GM12878 (cell line): ENCODE measurements around the gene GTPBP3. TPM values are rescaled to one million over a fixed set of nuclear protein-coding genes. Genes with fewer than 3 reads are reported as not detected.
A peak's percentile ranks its signal among the peaks of the same experiment; 100 is the strongest.

Experiments
- ATAC-seq: fragments of 200-7000 bp; cut with Tn5 transposase; 3 replicates; pipeline ENCODE4 v1.9.1; 2020; ENCODE audit warnings: mild to moderate bottlenecking, moderate library complexity
- BruUV-seq: library from RNA; stranded (reverse); fragments of 400-500 nt; replicated peaks from 2 replicates; lab custom pipeline; 2021; lab: Mats Ljungman, UMichigan
- CTCF ChIA-PET: fragments of 300-600 bp; sonication (Branson Sonifier 250); formaldehyde crosslinking; extraction: SDS; loops from one replicate; lab custom pipeline; 2021; ENCODE audit warnings: inconsistent platforms; lab: Yijun Ruan, JAX
- POLR2A ChIA-PET: fragments of 350-600 bp; formaldehyde crosslinking; extraction: SDS; loops from one replicate; lab custom pipeline; 2021; ENCODE audit warnings: inconsistent platforms; lab: Charles Lee
- RAD21 ChIA-PET: fragments of 300-600 bp; sonication (Branson Sonifier 250); formaldehyde crosslinking; loops from one replicate; lab custom pipeline; 2023; ENCODE audit warnings: antibody characterized with exemption; ENCODE audit not compliant: unreplicated experiment; lab: Charles Lee
- SMC1A ChIA-PET: fragments of 300-600 bp; sonication (Branson Sonifier 250); formaldehyde crosslinking; loops from one replicate; lab custom pipeline; 2023; ENCODE audit not compliant: unreplicated experiment, uncharacterized antibody; lab: Charles Lee
- DNase-seq: peaks from one replicate; pipeline ENCODE4 v3.0.0-alpha.2; 2011; ENCODE audit warnings: low read depth, low spot score
- FAIRE-seq: peaks from 3 replicates; lab custom pipeline; 2011; peaks lifted over from hg19 to GRCh38; lab: Jason Lieb, UNC
- H2AFZ ChIP-seq: 2 replicates; pipeline ENCODE4 v1.6.0; 2011; ENCODE audit warnings: low read depth, low read length, control low read depth; ENCODE audit not compliant: control insufficient read depth
- H3K27ac ChIP-seq: 2 replicates; pipeline ENCODE4 v1.5.1; 2011; ENCODE audit warnings: control low read depth; ENCODE audit not compliant: control insufficient read depth, insufficient read depth
- H3K27me3 ChIP-seq, 2 experiments: replicated peaks in 1 of 2; 2 replicates each; pipeline versions ENCODE4 v1.6.0 to v1.6.1; 2011; ENCODE audit warnings: low read length in 1 of 2; ENCODE audit not compliant: control insufficient read depth in 2 of 2, insufficient read depth in 2 of 2
- H3K36me3 ChIP-seq, 2 experiments: 2 replicates each; pipeline ENCODE4 v1.5.1; 2011; ENCODE audit warnings: low read length in 1 of 2; ENCODE audit not compliant: control insufficient read depth in 2 of 2, insufficient read depth in 2 of 2
- H3K4me1 ChIP-seq: 2 replicates; pipeline ENCODE4 v1.6.1; 2011; ENCODE audit warnings: mild to moderate bottlenecking, low read length, moderate library complexity, mixed read lengths; ENCODE audit not compliant: control insufficient read depth, insufficient read depth
- H3K4me2 ChIP-seq: 2 replicates; pipeline ENCODE4 v1.6.0; 2011; ENCODE audit warnings: control low read depth; ENCODE audit not compliant: control insufficient read depth, insufficient read depth
- H3K4me3 ChIP-seq: fragments of 200-600 bp; sonication (generic); 2 replicates; pipeline ENCODE4 v1.5.1; 2016
- H3K79me2 ChIP-seq: 2 replicates; pipeline ENCODE4 v1.6.0; 2011; ENCODE audit warnings: low read length; ENCODE audit not compliant: control insufficient read depth, insufficient read depth
- H3K9ac ChIP-seq: 2 replicates; pipeline ENCODE4 v1.8.0; 2011; ENCODE audit warnings: low read length, control low read depth, mixed read lengths; ENCODE audit not compliant: control insufficient read depth, insufficient read depth
- H3K9me3 ChIP-seq: replicated peaks from 3 replicates; pipeline ENCODE4 v1.5.1; 2011; ENCODE audit warnings: mild to moderate bottlenecking, low read length; ENCODE audit not compliant: control insufficient read depth, insufficient read depth
- H4K20me1 ChIP-seq: 2 replicates; pipeline ENCODE4 v1.6.0; 2011; ENCODE audit not compliant: control insufficient read depth, insufficient read depth
- BACH1 ChIP-seq: fragments of 450-650 bp; IDR thresholded peaks from 2 replicates; pipeline ENCODE4 v1.6.1; 2017; ENCODE audit warnings: mild to moderate bottlenecking, borderline replicate concordance
- CREM ChIP-seq: IDR thresholded peaks from 2 replicates; pipeline ENCODE4 v1.6.1; 2014; ENCODE audit warnings: antibody characterized with exemption, low read depth
- DPF2 ChIP-seq: fragments of 450-650 bp; IDR thresholded peaks from 2 replicates; pipeline ENCODE4 v1.6.1; 2017; ENCODE audit warnings: mild to moderate bottlenecking
- E2F8 ChIP-seq: fragments of 450-650 bp; IDR thresholded peaks from 2 replicates; pipeline ENCODE4 v1.6.1; 2018; ENCODE audit warnings: mild to moderate bottlenecking, low read depth, moderate library complexity; ENCODE audit not compliant: partially characterized antibody
- MTA2 ChIP-seq: fragments of 450-650 bp; IDR thresholded peaks from 2 replicates; pipeline ENCODE4 v1.6.1; 2016; ENCODE audit warnings: low read depth, mild to moderate bottlenecking, moderate library complexity
- PKNOX1 ChIP-seq: fragments of 450-650 bp; IDR thresholded peaks from 2 replicates; pipeline ENCODE4 v1.6.1; 2016; ENCODE audit warnings: mild to moderate bottlenecking
- POLR2AphosphoS5 ChIP-seq: IDR thresholded peaks from 2 replicates; pipeline ENCODE4 v1.6.1; 2011; ENCODE audit warnings: mild to moderate bottlenecking, low read length, inconsistent platforms
- STAT3 ChIP-seq: IDR thresholded peaks from 2 replicates; pipeline ENCODE4 v1.6.1; 2011; ENCODE audit warnings: low read depth, low read length, improper control_type of control experiment
- WGBS: methylation state at CpG from one replicate; pipeline ENCODE4 v1.1.6; 2016; ENCODE audit warnings: low lambda C conversion rate; ENCODE audit not compliant: insufficient replicate concordance, insufficient coverage; ENCODE audit errors: missing lambda C conversion rate; 5-methylcytosine and 5-hydroxymethylcytosine counted together
- in situ Hi-C: fragments of 300-500 bp; cut with MboI; formaldehyde crosslinking; loops from 9 replicates; pipeline ENCODE4 v1.14.3; 2018; ENCODE audit warnings: mixed read lengths
- intact Hi-C: fragments of 100-400 bp; cut with micrococcal nuclease; formaldehyde crosslinking; loops from one replicate; pipeline ENCODE4 v1.14.2; 2022; ENCODE audit not compliant: unreplicated experiment
- polyA plus RNA-seq, 11 experiments: library from polyadenylated mRNA; depleted of rRNA in 4 of 11; unstranded in 6 of 11; stranded (reverse) in 5 of 11; fragments of >200 nt; fragmentation: Nextera tagmentation in 4 of 11; fragmentation: Illumina TruSeq in 1 of 11; extraction: Ambion mirVana in 4 of 11; extraction: Trizol in 1 of 11; gene quantifications; 1 replicate in 1 of 11; 2 replicates in 10 of 11; pipeline versions ENCODE4 v1.2.1 to v1.2.3, GENCODE V29; 2011 to 2016; ENCODE audit warnings: inconsistent platforms in 2 of 11, missing spikeins in 2 of 11, low read depth in 1 of 11
- total RNA-seq, 4 experiments: library from RNA; depleted of rRNA in 3 of 4; stranded (reverse); fragments of >200 nt in 3 of 4; fragmentation: Illumina TruSeq in 1 of 4; extraction: Trizol in 1 of 4; gene quantifications; 2 replicates each; pipeline versions ENCODE4 v1.2.1 to v1.2.3, GENCODE V29; 2013 to 2021

The GTPBP3 gene
- total and polyA plus RNA-seq, 10 of the 15 experiments (the other 5 are each of a cell fraction or from before 2014, with no cell fraction given): 2.9 to 46.8 (median 15.4) TPM

GRCh38 chr19:17351815-17352435, 14.6 kb downstream of the GTPBP3 start (continued):
- peak; percentile 91 for TF ChIP-seq CREM
- no peak for TF ChIP-seq MTA2

- Histone ChIP-seq H3K36me3 (no peaks in the 10 kb centered on the region), H3K4me1 (peaks cover 4% of the 10 kb centered on the region), H3K27ac (no peak overlapping the region), H4K20me1 (no peaks in the 10 kb centered on the region), H3K9ac (no peak overlapping the region), H3K4me2 (no peak overlapping the region), H3K27me3 (no peaks in the 10 kb centered on the region), H3K9me3 (no peaks in the 10 kb centered on the region), H3K79me2 (no peaks in the 10 kb centered on the region), H3K4me3 (no peak overlapping the region), H2AFZ (no peak overlapping the region)
- FAIRE-seq (no peak), ATAC-seq (no peak), DNase-seq (no peak)
- ChIA-PET SMC1A (interaction anchor here (0.7 to 1.4 kb wide), 2 partner anchors 33 to 743 kb away, joined by 3 read pairs; no protein-coding TSS in a partner anchor), POLR2A (no interaction called here), CTCF (interaction anchor here (0.8 kb wide), 1 partner anchor 36 kb away, joined by 4 read pairs; no protein-coding TSS in a partner anchor), RAD21 (no interaction called here)
- no peak for TF ChIP-seq DPF2
- TF ChIP-seq PKNOX1: no peak
- TF ChIP-seq POLR2AphosphoS5: no peak
- TF ChIP-seq STAT3: no peak
- no peak for TF ChIP-seq E2F8
- no peak for TF ChIP-seq BACH1
- in situ Hi-C loops (no loop called here), intact Hi-C loops (no loop called here)
- 61% methylated on average over 14 of the region's 14 CpGs for WGBS
- no TSS peak for BruUV-seq
Measured at GRCh38 chr19:17352608-17353280, 15.4 kb downstream of the GTPBP3 start.
